HG03442 (cell line): ENCODE data around the gene PACS1.

ENCODE experiments used
- ATAC-seq: cut with Tn5 transposase; IDR thresholded peaks from one replicate; pipeline ENCODE4 v1.9.1; 2021; ENCODE audit warnings: mild to moderate bottlenecking, moderate library complexity; ENCODE audit not compliant: unreplicated experiment

PACS1 gene

DNA sequence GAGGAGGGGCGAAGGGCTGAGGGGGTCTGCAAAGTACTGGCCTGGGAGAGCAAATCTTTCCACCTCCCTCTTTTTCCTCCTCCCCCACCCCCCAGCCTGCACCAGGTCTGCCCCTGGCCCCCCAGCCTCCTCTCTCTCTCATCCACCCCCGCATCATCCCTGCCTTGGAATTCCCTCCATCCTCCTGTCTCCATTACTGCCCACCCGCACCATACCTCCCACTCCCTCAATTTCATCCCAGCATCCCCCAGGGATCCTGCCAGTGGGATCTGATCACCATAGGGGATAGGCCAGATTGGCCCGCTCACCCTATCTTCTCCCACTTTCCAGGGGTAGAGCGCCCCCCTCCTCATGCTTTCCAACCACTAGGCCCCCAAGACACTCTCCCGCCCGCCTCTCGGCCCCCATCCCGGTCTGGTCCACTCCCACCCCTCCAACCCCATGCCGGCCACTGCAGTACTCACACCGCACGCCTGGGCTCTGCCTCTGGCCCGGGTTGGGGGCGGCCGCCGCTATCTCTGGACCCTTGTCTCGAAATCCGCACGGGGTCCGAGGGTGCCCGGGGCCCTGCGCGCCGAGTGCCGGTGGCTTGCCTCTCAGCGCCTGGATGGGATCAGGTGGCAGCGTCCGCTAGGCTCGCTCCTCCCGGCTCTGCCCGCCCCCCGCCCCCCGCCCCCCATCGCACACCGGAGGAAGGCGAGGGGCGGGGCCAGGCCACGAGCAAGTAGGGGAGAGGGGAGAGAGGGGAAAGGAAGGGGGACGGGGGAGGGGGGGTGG is 21.3 kb upstream of the PACS1 start, which contains the start of gene GAL3ST3:
TSS of gene GAL3ST3 (minus strand) at position 615 of the 777 bp plus-strand sequence. CDS start 3,746 bp downstream, outside the sequence.
- ATAC-seq, result no peak

DNA sequence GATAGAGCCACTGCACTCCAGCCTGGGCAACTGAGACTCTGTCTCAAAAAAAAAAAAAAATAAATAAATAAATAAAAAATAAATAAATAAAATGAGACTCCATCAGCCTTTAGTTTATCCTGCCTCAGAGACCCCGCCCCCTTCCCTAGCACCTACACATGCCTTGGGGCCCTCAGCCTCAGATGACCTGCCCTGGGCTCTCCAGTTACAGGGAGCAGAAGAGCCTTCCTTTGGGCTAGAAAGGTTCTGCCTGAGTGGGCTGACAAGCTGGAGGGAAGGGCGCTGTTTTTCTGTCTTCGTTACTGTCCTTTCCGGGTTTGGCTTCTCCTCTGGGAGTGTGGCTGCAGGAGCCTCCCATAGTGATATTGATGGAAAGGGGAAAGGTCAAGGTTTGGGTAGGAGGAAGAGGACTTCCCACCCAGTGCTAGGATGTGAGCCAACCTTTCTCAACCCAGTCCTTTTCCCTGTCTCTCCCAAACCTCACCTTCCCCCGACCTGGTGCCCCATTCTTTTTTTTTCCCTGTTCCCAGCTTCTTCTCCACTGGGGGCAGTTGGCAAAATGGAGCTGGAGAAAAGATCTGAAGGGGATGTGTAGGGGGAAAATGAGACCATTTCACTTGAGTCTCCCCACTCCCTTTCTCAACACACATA is 19.4 kb upstream of the PACS1 start:
- no peak for ATAC-seq

- no peak for ATAC-seq
Observed at GRCh38 chr11:66051371-66051765, 18.7 kb upstream of the PACS1 start.

- ATAC-seq, result peak; percentile 87
Observed at GRCh38 chr11:66051766-66052663, 18.1 kb upstream of the PACS1 start, which contains the start of gene SF3B2. Gene SF3B2, plus strand, starts transcription at chr11:66052364. Its CDS starts 21 bp downstream, at chr11:66052385.

GRCh38 chr11:66052664-66052982 is 17.4 kb upstream of the PACS1 start:
- ATAC-seq, result no peak

DNA sequence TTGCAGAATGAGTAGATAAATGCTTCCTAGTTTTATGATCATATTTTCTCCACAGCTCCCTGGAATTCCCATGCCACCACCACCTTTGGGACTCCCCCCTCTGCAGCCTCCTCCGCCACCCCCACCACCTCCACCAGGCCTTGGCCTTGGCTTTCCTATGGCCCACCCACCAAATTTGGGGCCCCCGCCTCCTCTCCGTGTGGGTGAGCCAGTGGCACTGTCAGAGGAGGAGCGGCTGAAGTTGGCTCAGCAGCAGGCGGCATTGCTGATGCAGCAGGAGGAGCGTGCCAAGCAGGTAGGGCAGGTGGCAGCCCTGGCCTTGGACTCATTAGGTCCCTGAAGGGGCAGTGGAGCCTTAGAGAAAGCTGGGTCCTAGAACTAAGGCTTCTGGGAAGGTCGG is 15.1 kb upstream of the PACS1 start:
- no peak for ATAC-seq

- no peak for ATAC-seq
Observed at GRCh38 chr11:66056501-66056900, 13.6 kb upstream of the PACS1 start.

- no peak for ATAC-seq
Observed at GRCh38 chr11:66059966-66060680, 9.9 kb upstream of the PACS1 start.

- no peak for ATAC-seq
Observed at GRCh38 chr11:66061268-66061667, 8.8 kb upstream of the PACS1 start.

DNA sequence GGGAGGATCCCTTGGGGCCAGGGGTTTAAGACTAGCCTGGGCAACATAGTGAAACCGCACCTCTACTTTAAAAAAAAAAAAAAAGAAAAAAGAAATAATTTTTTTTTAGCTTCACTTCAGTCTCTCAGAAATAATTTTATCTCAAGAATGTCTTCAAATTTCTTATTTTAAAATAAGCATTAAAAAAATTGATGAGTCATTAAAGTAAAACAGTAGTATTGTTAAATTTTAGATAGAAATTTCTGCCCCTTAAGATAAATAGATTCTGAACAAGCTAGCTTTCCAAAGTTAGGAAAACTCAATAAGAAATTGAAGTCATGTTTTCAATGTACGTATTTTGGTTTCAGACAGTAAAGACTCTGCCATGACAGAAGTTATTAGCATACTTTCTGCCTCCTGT is 7.7 kb upstream of the PACS1 start:
- ATAC-seq, result no peak

- ATAC-seq, result no peak
Observed at GRCh38 chr11:66063900-66064299, 6.2 kb upstream of the PACS1 start.

DNA sequence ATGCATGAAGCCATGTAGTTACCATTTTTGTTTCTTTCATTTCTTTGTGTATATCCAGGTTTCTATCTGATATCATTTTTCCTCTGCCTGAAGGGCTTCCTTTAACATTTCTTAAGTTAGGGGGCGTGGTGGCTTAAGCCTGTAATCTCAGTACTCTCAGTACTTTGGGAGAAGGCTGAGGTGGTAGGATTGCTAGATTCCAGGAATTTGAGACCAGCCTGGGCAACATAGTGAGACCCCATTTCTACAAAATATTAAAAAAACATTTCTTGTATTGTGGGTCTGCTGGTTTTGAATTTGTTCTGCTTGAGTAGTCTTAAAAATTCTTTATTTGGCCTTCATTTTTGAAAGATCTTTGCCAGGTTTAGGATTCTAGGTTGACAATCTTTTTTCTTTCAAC is 5.5 kb upstream of the PACS1 start:
- ATAC-seq, result no peak

- no peak for ATAC-seq
Observed at GRCh38 chr11:66066751-66067150, 3.3 kb upstream of the PACS1 start.

GRCh38 chr11:66067640-66068039 is 2.4 kb upstream of the PACS1 start:
- ATAC-seq, result no peak

GRCh38 chr11:66068154-66068821 is 1.8 kb upstream of the PACS1 start:
- ATAC-seq, result no peak

DNA sequence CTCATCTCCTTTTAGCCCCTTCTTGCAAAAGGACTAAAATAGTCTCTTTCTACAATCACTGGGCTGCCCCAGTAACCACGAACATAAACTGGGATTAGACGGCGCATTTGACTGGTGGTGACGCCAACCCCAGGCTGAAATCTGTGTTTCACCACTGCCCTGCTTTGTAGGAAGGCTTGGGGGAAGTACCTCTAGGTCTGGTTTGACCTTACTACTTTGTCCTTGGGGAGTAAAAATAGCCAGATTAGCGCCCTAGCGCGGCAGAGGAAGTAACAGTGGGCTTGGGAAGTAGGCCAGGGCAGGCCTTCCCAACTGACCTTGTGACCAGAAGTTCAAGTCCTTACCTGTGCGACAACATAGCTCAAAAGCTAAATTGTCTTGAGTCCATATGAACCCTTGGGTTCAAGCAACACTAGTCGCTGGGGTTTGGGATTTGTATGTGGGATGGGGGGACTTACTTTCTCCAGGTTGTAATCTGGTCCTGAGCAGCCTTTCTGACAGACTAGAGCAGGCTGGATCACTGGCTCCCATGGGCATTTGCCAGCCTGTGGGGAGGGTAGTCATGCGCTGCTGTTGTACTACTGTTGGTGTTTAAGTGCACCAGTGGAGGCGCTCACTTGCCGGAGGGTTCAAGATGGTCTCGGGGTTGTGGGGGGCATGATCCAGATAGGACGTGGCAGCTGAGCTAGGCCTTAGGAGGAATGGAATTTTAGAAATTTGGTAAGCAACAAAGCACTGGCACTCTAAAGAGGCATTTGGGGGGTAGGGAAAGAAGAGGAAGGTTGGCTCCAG is 953 bp upstream of the PACS1 start:
- peak; percentile 38 for ATAC-seq

DNA sequence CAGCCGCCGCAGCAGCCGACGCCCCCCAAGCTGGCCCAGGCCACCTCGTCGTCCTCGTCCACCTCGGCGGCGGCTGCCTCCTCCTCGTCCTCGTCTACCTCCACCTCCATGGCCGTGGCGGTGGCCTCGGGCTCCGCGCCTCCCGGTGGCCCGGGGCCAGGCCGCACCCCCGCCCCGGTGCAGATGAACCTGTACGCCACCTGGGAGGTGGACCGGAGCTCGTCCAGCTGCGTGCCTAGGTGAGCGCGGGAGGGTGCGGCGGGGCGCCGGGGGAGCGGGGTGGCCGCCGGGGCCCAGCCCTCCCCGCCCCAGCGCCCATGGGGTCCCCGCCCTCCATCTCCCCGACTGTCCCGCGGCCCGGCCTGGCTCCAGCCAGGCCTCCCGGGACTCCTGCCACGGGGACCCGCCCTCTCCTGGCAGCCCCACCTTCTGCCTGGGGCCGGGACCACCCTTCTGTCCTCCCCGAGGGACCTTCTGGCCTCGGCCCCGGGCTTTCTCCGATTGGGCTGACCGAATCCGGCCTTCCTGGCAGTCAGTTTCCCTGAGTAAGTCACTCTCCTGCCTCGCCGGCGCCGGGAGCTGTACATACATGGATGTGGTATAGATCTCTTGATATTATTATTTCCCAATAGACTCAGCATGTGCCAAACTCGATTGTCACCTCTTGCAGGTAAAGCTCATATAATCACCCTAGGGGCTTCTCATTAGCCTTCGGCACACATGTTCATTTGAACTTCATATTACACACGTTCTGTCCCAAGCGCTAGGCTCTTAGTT is 720 bp downstream of the PACS1 start:
- peak; percentile 12 for ATAC-seq

DNA sequence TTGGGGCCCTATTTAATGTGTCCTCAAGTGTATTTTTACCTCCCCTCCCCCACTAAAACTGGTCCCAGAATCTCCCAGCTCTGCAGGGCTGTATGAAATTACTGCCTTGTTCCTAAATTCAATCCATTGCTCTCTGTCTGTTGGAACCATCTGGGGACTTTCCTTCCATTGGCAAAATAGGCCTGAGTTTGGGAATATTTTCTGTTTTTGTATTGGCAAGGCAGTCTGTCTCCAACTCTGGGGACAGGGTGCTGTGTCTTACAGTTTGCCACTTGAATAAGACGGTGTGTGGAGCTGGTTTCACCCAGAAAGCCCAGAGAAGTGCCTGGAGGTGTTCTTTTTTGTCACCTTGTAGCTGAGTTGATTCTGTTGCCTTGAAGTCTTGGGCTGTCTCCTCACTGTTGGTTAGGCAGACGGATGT is 1.3 kb downstream of the PACS1 start:
- no peak for ATAC-seq

GRCh38 chr11:66072081-66072480 is 2.0 kb downstream of the PACS1 start:
- no peak for ATAC-seq
